ENCODE measurements around the gene RAP1GDS1. TPM values are rescaled to one million over a fixed set of nuclear protein-coding genes. Genes with fewer than 3 reads are reported as not detected.
A peak's percentile ranks its signal among the peaks of the same experiment; 100 is the strongest.

The RAP1GDS1 gene
- polyA plus RNA-seq, 1 donor (not counting 4 experiments of a cell fraction or from before 2014, with no cell fraction given) = 58.1 TPM

DNA sequence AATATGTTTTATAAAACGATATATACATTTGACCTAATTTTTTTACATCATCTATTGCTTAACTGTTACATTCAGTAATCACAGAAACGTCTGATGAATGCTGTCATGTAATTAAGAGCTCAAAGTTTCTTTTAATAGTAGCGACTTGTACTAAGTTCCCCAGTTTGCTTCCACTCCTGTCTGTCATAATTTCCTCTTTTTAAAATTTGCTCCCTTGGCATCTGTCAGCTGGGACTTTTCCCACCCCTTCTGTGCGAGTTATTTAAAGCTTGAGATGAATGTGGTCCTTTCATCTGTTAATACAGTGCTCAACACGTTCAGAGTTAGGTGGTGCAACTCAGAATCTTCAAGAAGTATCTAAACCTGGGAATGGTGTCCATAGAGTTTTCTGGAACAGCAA is 1.2 kb downstream of the RAP1GDS1 start:
- H3K4me3 ChIP-seq (ENCODE audit: control insufficient read depth in 2 of 3, extremely low read depth in 1 of 3, insufficient read depth in 2 of 3, low read depth in 1 of 3, low read length in 3 of 3) = peak overlapping the region; percentile 74 to 99 (median 93)
- peaks cover 17% of the 10 kb centered on the region for H3K4me1 ChIP-seq (ENCODE audit: control insufficient read depth, extremely low read depth, insufficient read depth, low read length)
- H3K79me2 ChIP-seq (ENCODE audit: control insufficient read depth, insufficient read depth, low read length) = peaks cover 64% of the 10 kb centered on the region
- no peak for DNase-seq (ENCODE audit: low read depth, low spot score)
- H3K9ac ChIP-seq (ENCODE audit: control insufficient read depth, extremely low read depth, insufficient read depth, low read length) = peak overlapping the region; percentile 90
- TF ChIP-seq CTCF (optimal IDR thresholded peaks at IDR 0.05 in 1 of 3, IDR thresholded peaks at IDR 0.05 in 1 of 3, conservative IDR thresholded peaks at IDR 0.05 in 1 of 3; ENCODE audit: extremely low read depth in 1 of 3, insufficient read depth in 2 of 3, low read length in 3 of 3) (no peak), EZH2 (IDR thresholded peaks at IDR 0.05; ENCODE audit: low read length) (no peak)
- peak; percentile 57 for FAIRE-seq
- no peaks in the 10 kb centered on the region for H3K36me3 ChIP-seq (ENCODE audit: control insufficient read depth in 2 of 2, extremely low read depth in 1 of 2, insufficient read depth in 2 of 2, low read length in 2 of 2)
- H2AFZ ChIP-seq (ENCODE audit: control insufficient read depth, low read length) = no peak overlapping the region
- H3K4me2 ChIP-seq (ENCODE audit: control insufficient read depth, extremely low read depth, insufficient read depth, low read depth, low read length) = peak overlapping the region; percentile 92
- H4K20me1 ChIP-seq (ENCODE audit: control insufficient read depth, extremely low read depth, insufficient read depth, low read length) = peaks cover 2% of the 10 kb centered on the region
- H3K9me1 ChIP-seq (ENCODE audit: control insufficient read depth, extremely low read depth, insufficient read depth, low read length) = no peaks in the 10 kb centered on the region
- H3K27me3 ChIP-seq (ENCODE audit: control insufficient read depth, extremely low read depth, insufficient read depth, low read length) = no peaks in the 10 kb centered on the region
- dilution Hi-C loops (cut with MboI; ENCODE audit: extremely low pct_ligation_motif_present, low sequenced_read_pairs) = no loop called here
- peak overlapping the region; percentile 88 for H3K27ac ChIP-seq (ENCODE audit: control insufficient read depth, insufficient read depth, low read length)
- H3K9me3 ChIP-seq (ENCODE audit: control insufficient read depth, low read depth, low read length) = no peaks in the 10 kb centered on the region

DNA sequence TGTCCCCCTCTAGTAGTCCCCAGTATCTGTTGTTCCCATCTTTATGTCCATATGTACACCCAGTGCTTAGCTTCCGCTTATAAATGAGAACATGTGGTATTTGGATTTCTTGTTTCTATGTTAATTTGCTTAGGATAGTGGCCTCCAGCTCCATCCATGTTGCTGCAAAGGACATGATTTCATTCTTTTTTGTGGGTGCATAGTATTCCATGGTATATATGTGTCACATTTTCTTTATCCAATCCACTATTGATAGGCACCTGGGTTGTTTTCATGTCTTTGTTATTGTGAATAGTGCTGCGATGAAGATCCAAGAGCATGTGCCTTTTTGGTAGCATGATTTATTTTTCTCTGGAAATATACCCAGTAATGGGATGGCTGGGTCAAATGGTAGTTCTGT is 6.3 kb downstream of the RAP1GDS1 start:
- peaks cover 6% of the 10 kb centered on the region for H3K4me1 ChIP-seq (ENCODE audit: control insufficient read depth, extremely low read depth, insufficient read depth, low read length)
- H2AFZ ChIP-seq (ENCODE audit: control insufficient read depth, low read length) = no peak overlapping the region
- TF ChIP-seq EZH2 (IDR thresholded peaks at IDR 0.05; ENCODE audit: low read length) (no peak), CTCF (optimal IDR thresholded peaks at IDR 0.05 in 1 of 3, IDR thresholded peaks at IDR 0.05 in 1 of 3, conservative IDR thresholded peaks at IDR 0.05 in 1 of 3; ENCODE audit: extremely low read depth in 1 of 3, insufficient read depth in 2 of 3, low read length in 3 of 3) (no peak)
- no peak overlapping the region for H3K4me3 ChIP-seq (ENCODE audit: control insufficient read depth in 2 of 3, extremely low read depth in 1 of 3, insufficient read depth in 2 of 3, low read depth in 1 of 3, low read length in 3 of 3)
- no peaks in the 10 kb centered on the region for H3K9me1 ChIP-seq (ENCODE audit: control insufficient read depth, extremely low read depth, insufficient read depth, low read length)
- H3K36me3 ChIP-seq (ENCODE audit: control insufficient read depth in 2 of 2, extremely low read depth in 1 of 2, insufficient read depth in 2 of 2, low read length in 2 of 2) = no peaks in the 10 kb centered on the region
- H3K27ac ChIP-seq (ENCODE audit: control insufficient read depth, insufficient read depth, low read length) = no peak overlapping the region
- H3K9me3 ChIP-seq (ENCODE audit: control insufficient read depth, low read depth, low read length) = no peaks in the 10 kb centered on the region
- H3K4me2 ChIP-seq (ENCODE audit: control insufficient read depth, extremely low read depth, insufficient read depth, low read depth, low read length) = no peak overlapping the region
- no peaks in the 10 kb centered on the region for H3K27me3 ChIP-seq (ENCODE audit: control insufficient read depth, extremely low read depth, insufficient read depth, low read length)
- no peak overlapping the region for H3K9ac ChIP-seq (ENCODE audit: control insufficient read depth, extremely low read depth, insufficient read depth, low read length)
- DNase-seq (ENCODE audit: low read depth, low spot score) (no peak), FAIRE-seq (no peak)
- peaks cover 95% of the 10 kb centered on the region for H3K79me2 ChIP-seq (ENCODE audit: control insufficient read depth, insufficient read depth, low read length)
- peaks cover 2% of the 10 kb centered on the region for H4K20me1 ChIP-seq (ENCODE audit: control insufficient read depth, extremely low read depth, insufficient read depth, low read length)
- dilution Hi-C loops (cut with MboI; ENCODE audit: extremely low pct_ligation_motif_present, low sequenced_read_pairs) = no loop called here
